ENCODE data around the gene ZBTB1.
"Not testable (repeated sequence)": the region's sequence is repeated elsewhere in the genome, so short reads cannot be mapped to it uniquely, and the experiment has no call there.

Gene ZBTB1

DNA sequence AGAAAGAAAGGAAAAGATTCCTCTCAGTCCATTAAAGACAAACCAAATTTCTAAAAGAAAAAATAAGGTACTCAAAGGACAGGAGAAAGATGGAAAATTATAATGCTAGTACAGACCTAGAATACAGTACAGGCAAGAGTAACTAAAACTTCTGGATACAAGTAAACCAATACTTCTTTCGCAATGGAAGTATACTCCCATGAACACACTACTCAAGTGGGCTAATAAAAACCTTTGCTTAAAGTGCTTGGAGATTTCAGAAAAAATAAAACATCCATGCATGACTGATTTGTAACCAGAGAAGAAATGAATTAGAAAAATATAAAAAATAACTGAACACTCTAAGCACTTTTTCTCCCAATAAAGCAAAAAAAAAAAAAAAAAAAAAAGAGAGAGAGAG, 4.5 kb upstream of the ZBTB1 start:
- no peak for DNase-seq

DNA sequence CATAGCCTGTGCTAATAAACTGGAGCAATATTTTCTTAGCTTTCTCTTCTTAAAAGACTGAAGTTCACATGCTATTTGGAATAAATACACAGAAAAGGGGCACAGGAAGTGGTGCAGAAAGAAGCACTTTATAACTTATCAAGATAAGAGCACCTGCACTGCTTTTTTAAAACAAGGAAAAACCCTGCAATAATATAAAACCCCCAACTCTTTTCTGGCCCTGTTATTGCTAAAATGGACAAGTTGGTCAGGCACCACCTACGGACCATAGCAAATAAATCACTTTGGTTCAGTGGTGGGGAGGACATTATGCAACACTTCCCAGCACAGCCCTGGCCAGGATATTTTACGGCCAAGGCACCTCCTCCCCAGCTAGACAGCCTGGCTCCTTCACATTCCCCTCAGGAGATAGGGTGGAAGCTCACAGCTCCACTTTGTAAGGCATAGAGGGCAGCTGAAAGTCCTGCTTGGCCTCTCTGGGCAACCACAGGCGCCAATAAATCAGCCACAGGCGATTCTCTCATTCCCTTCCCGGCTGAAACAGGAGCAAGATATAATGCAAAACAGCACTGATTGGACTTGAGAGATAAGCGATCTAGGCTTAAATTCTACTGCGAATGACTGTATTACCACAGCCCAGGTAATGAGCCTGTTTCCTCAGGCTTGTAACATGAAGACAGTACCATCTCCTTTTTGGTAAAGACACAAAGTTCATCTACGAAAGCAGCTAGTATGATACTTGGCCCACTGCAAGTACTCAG, 3.0 kb upstream of the ZBTB1 start:
- peak; percentile 97 for DNase-seq

DNA sequence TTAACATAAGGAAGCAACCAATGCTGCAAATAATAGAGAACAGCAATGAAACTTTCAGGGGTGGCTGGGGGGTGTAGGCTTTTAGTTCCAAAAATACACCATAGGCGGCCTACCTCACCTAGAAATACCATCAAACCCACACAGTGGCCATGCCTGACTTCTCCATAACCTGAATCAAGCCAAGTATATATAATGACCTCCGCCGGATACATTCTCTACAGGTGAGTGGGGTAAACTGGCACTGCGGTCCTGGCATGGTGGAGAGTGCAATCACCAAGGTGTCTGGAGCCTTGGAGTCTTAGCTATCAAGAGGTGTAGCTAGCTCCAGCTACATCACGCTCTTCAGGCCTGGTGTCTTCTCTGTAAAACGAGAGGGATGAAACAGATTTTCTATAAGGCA, 2.1 kb upstream of the ZBTB1 start:
- DNase-seq: no peak

DNA sequence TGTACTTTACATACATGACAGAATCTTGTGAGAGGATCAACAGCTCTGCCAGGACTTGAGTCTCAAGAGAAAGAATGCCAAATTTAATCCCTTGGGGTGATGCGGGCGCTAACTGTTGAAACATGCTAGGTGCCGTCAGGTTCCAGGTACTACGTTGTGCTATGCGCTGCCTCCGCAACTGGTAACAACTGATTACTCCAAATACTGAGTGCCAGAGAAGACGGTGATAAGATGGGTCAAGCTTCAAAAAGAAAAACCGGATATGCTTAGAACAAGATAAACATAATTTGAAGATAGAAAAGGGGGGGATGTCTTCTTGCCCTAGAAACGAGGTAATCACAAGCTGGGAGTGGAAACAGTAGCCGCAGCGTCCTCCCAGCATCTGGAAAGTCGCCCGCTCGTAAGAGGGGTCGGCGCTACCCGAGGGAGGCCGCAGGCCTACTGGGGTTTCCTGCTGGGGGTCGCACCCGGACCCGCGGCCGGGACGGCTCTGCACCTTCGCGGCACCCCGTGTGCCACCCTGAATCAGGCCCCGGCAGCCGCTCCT, 1.6 kb upstream of the ZBTB1 start:
- peak; percentile 71 for DNase-seq

DNA sequence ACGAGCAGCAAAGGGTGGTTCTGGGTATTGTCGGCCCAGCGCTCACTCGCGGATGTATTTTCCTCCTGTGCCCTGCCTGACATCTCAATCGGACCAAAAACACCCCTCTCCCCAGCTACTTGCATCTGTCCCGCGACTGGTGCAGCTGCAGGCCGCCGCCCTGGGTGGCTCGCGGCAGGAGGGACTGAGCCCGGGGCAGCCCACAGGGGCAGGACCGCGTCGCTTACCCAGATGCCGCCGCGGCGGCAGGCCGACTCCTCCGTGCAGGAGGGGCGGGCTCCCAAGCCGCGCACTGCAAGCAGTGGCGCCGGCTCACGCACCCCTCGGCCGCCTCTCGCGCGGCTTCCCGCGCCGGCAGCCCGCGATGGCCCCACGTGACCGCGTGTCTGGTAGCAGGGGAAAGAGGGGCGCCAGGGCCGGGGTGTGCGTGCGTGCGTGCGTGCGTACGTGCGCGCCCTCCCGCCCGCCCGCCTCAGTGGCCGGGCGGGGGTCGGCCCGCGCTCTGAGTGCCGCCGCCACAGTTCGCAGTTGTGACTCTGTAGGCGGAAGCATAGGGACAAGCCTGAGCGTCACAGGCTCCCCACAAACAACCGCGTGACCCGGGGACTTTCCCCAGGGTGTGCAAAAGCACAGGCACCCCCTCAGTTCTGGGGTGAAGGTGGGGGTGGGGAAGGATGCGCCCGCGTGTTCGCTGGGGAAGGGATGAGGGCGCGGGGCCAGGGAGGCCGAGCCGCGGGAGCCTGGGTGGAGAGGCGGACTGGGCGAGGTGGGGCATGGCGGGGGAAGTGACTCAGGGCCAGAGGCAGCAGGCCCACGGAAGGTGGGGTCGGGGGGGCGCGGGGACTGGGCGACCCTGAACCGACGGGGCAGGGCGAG, 898 bp upstream of the ZBTB1 start, which contains the start of gene ZBTB25:
Gene ZBTB25 (minus strand): TSS at position 405 of the 876 bp plus-strand sequence. CDS start 13,305 bp downstream, outside the sequence.
- DNase-seq: peak; percentile 99

DNA sequence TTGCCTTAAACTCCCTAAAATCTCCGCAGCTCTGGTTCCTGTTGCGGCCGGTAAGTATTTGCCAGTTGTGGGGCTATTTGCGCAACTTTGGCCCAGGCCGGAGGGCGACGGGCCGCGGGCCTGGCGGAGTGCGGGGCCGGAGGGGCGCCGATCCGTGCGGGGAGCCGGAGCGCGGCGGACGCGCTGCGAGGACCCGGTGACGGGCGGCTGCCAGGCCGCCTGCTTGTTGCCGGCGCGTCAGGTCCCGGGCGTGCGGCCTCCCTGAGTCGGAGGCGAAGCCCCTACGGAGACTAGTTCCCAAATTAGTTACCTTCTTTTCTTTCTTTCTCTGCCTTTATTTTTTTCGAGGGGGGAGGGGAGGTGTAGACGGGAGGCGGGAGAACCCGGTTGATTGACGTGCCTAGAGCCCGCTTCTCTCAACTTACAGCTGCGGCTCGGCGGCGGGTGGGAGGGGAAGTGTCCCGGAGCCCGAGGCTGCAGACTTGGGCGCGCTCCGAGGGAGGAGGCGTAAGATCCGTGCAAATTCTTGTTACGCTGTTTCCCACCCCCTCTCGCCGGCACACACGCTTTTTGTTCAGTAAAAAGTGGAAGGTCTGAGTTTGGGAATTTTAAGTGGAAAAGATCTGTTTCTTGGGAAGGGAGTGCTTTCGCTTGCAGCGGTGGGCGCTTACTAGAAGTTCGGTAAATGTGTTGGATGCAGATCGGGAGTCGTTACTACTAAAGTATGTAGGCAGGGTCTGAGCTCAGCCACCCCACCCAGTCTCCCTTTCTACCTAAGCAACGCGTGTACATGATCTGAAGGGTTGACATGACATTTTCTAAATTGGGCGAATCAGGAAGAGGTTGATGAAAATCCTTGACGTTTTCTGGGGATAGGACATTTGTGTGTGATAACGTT, 576 bp downstream of the ZBTB1 start:
- DNase-seq: peak; percentile 84

DNA sequence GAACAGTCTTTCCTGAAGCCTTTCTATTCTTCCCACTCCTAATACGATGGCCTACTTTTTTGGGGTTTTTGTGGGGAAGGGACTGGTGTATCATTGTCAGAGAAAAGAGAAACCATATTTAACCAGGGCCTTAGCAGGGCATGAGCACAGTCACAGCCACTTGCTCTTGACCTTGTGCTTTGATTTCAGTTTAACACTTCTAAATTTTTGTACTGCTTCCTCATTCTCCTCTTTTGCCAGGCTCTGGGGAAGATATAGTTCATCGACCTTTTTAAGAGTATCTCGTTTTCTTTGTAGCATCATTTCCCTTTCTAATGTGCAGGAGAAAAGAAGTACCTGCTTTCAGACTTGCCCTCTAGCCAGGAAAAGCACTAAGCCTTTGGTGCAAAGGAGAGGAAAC, 2.2 kb downstream of the ZBTB1 start:
- DNase-seq: no peak

DNA sequence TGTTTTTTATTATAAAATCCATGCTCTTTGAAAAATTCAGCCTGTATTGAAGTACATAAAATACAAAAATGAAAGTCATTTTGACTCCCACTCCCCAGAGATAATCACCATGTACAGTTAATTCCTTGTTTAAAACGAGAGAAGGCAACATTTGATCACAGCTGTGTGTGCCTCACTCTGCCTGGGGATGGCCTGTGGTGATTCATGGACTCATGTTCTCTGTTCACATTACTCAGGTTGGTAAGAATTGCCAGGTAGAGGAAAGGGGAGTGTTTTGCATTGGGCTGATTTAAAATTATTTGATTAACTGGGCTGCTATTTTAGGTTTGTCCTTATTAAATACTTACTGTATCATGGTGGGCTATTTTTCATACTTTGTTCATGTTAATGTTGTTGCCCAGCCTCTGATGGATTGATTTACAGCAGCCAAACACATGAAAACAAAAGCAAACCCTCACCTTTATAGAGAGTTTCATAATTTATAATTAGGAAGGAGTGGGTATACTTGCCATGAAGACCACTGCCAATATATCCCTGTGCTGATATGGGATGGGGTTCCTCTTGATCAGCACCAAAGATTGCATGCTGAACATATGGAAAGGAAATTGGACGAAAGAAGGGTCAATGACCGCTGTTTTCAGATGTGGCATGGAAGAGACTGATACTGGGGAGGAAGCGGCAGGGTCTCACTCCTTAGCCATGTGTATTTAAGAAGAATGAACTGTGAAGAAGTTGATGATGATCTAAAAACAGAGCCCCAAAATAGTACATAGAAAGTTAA, 3.0 kb downstream of the ZBTB1 start:
- peak; percentile 26 for DNase-seq

DNA sequence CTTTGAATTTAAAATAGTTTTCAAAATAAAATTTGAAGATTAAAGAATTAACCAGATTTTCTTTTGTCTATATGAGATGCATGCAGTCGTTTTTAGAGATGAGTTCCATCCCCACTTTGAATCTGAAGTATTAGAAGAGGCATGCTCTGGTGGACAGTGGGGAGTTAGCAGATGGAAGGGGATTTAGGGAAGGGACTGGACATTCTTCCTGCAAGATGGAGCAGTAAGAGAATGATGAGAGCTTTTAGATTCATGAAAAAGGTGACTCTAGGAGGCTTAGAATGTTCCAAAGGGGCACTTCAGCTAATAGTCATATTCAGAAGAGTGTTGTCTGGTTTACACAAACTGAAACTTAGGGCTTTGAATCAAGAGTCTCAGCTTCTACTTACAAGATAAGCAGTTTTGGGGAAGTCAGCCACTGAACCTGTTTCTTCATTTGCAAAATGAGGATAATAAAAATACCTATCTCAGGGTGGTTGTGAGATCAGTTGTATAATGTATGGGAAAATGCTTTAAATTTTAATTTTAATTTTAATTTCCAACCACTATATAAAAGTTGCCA, 3.7 kb downstream of the ZBTB1 start:
- DNase-seq: no peak

DNA sequence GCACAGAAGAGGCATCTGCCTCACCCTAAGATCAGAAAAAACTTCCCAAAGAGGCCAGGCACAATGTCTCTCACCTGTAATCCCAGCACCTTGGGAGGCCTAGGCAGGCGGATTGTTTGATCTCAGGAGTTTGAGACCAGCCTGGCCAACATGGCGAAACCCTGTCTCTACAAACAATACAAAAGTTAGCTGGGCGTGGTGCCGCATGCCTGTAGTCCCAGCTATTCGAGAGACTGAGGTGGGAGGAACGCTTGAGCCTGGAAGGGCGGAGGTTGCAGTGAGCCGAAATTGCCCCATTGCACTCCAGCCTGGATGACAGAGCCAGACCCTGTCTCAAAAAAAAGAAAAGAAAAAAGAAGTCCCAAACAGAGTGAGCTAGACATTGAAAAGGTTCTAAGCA, 4.5 kb downstream of the ZBTB1 start:
- DNase-seq: no peak

DNA sequence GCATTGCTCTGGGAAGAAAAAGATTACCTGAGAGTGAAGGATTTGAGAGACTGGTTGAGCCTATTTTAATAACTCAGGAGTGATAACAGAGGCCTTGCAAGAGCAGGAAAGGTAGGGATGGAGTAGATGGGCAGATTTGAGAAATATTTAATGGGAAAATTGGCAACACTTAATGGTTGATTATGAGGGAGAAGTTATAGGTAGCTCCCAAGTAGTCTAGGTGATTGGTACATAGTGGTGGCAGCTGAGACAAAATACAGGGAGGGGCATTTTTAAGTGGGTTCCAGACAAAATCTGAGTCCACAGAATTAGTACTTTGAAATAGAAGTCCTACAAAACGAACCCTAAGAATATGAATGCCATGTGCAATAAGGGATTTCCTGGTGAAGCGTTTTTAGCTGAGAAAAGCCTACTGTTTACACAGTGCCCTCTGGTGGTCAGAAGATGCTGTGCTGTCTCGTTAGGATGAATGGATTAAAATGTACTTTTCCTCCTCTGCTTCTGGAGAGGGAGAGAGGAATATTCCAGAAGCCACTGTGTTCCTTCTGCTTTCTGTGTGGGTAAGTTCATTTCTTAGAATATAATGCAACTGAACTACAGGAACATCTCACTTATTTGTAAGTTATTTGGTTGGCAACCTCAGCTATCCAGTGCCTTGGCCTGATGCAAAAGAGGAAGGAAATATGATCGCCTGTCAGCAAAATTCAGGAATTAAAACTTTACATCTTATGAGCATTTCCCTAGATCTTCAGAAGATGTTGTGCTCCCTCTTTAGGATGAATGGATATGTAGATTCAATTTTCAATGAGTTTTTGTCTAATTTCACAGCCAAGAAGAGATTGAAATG, 6.5 kb downstream of the ZBTB1 start:
- DNase-seq: peak; percentile 50

DNA sequence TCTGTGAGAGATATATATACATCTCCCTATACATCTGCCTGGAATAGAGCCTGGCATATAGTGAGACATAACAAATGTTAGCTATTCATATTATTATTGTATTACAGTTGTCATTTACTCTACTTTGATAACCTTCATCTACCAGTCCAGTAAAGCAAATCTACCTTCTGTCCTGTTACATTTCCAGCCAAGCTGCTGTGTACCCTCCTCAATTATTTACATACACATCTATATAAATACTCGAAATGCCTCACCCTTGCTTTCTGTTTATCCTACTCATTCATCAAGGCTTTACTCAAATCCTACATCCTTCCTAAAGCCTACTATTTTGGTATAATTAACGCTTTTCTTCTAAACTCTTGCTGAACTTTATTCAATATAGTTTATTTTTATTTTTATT, 8.7 kb downstream of the ZBTB1 start:
- no peak for DNase-seq

DNA sequence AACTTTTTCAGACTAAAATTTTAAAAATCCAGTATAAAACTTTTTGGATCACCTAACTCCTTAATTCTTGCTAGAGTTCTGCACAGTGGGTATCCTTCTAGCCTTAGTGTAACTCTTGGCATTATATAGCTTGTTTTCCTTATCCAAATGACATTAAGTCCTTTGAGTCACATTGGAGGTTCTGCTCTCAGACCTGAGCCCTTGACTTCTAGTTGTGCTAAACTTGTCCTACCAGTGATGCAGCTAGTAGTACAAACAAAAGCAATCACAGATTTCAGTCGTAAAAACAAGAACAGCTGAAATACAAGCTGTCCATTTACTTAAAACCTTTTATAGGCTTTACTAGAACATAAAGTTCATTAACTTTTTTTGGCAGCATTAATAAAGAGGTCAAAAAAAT, 10.5 kb downstream of the ZBTB1 start:
- DNase-seq: no peak

DNA sequence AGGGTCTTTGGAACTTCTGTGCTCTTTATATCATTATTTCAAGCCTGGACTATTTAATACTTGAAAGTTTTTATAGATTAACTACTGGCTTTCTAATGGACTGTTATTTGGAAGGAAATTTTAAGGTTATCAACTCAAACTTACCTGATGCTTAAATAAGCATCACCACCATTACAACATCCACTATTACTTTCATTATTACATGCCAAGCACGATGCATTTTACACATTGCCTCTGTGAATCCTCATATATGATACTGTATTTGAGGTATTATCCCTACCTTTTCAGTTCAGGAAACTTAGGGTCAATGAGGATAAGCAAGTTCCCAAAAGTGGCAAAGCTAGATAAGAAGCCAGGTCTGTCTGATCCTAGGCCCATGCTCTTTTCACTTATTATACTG, 12.4 kb downstream of the ZBTB1 start:
- DNase-seq: no peak

DNA sequence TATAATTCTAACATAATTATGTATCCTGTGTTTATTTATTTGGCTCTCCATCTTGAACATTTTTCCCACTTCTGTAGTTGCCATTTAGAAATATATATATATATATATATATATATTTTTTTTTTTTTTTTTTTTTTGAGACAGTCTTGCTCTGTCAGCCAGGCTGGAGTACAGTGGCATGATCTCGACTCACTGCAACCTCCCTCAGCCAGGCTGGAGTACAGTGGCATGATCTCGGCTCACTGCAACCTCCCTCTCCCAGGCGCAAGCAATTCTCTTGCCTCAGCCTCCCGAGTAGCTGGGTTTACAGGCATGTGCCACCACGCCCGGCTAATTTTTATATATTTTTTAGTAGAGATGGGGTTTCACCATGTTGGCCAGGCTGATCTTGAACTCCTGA, 13.1 kb downstream of the ZBTB1 start:
- DNase-seq: not testable (repeated sequence)

DNA sequence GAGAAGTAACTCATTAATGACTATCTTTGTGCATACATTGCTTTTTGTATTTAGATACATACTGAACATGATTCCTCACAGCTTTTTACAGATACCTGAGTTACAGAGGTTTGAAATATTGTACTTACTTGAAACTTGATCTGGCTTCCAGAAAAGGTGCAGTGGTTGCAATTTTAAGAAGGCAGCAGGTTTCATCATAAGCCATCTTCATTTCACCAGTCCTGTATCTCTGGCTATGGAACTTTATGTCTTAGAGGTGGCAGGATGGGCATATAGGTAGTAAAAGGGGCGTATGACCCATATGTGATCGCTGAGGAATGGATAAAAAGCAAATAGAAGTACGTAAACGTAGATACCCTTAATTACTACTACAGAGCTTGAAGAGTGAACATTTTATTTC, 13.7 kb downstream of the ZBTB1 start:
- DNase-seq: no peak

DNA sequence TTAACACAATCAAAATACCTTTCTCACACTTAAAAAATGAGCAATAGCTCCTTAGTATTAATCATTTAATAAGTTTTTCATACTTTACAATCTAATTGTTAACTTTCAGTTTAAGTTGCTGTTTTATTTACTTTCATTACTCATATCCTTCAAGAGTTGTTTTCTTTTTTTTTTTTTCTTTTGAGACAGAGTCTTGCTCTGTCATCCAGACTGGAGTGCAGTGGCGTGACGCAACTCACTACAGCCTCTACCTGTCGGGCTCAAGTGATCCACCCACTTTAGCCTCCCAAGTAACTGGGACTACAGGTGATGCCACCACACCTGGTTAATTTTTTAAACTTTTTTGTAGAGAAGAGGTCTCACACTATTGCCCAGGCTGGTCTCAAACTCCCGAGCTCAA, 16.1 kb downstream of the ZBTB1 start:
- no peak for DNase-seq

DNA sequence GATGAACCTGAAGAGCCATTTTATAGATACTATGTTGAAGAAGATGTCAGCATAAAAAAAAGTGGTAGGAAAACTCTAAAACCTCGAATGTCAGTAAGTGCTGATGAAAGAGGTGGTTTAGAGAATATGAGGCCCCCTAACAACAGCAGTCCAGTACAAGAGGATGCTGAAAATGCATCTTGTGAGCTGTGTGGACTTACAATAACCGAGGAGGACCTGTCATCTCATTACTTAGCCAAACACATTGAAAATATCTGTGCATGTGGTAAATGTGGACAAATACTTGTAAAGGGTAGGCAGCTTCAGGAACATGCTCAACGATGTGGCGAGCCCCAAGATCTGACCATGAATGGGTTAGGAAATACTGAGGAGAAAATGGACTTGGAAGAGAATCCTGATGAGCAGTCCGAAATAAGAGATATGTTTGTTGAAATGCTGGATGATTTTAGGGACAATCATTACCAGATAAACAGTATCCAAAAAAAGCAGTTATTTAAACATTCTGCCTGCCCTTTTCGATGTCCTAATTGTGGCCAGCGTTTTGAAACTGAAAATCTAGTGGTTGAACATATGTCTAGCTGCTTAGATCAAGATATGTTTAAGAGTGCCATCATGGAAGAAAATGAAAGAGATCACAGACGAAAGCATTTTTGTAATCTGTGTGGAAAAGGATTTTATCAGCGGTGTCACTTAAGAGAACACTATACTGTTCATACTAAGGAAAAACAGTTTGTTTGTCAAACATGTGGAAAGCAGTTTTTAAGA, 18.2 kb downstream of the ZBTB1 start:
- DNase-seq: no peak

DNA sequence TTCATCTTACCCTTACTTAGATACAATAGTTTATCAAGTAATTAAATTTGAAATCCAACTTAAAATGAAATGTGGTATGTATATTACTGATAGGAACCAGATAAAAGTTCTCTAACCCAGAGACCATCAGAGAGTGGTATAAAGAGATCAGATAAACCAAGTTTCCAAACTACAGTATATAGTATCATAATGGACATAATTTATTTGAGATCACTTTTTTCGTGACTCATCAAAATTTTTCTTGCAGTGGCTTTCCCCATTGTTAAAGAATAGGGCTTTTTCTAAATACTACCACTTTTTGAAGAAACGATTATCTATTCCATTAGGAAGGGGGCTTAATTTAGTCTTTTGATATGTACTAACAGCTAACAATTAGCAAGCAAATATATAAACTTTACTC, 20.8 kb downstream of the ZBTB1 start:
- DNase-seq: no peak

DNA sequence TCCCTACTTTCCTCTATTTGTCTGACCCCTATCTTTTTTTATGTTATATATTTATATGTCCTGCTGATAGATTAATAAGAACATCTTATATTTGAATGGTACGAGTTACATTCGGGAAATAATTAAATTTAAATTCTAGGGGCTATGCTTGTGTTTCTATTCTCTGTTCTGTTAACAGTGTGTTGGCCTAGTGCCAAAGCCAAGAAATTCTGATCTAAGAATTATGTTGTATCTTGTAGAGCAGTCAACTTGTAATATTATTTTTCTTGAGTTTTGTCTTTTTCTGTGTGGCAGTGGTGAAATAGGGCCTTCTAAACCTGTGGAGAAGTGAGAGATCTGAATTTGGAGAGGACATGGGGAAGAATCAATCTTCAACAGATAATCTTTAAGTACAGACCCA, 27.0 kb downstream of the ZBTB1 start:
- DNase-seq: no peak

Measured in NCI-H226 (cell line).